Peyer's patch (tissue), 4 donors: ENCODE results near the gene TMEM121.

Experiments used
- POLR2A ChIP-seq, 2 donors: fragments of 450-650 bp; IDR thresholded peaks; one replicate each; pipeline ENCODE4 v1.5.1; 2017; ENCODE audit warnings: antibody characterized with exemption in 2 of 2, mild to moderate bottlenecking in 2 of 2, moderate library complexity in 2 of 2
- TF ChIP-seq, protein P1 (sequence below), 6 experiments: fragments of 450-650 bp in 4 of 6; fragments of 200-600 bp in 2 of 6; sonication (generic) in 1 of 6; IDR thresholded peaks; one replicate each; pipeline ENCODE4 v1.5.1; 2017 to 2019; ENCODE audit warnings: antibody characterized with exemption in 6 of 6, mild to moderate bottlenecking in 3 of 6, moderate library complexity in 1 of 6

- TF ChIP-seq, protein P1, sequence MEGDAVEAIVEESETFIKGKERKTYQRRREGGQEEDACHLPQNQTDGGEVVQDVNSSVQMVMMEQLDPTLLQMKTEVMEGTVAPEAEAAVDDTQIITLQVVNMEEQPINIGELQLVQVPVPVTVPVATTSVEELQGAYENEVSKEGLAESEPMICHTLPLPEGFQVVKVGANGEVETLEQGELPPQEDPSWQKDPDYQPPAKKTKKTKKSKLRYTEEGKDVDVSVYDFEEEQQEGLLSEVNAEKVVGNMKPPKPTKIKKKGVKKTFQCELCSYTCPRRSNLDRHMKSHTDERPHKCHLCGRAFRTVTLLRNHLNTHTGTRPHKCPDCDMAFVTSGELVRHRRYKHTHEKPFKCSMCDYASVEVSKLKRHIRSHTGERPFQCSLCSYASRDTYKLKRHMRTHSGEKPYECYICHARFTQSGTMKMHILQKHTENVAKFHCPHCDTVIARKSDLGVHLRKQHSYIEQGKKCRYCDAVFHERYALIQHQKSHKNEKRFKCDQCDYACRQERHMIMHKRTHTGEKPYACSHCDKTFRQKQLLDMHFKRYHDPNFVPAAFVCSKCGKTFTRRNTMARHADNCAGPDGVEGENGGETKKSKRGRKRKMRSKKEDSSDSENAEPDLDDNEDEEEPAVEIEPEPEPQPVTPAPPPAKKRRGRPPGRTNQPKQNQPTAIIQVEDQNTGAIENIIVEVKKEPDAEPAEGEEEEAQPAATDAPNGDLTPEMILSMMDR (IDR thresholded peaks at IDR 0.05), result peak; percentile 59 to 92 (median 89)
- no peak for TF ChIP-seq POLR2A (IDR thresholded peaks at IDR 0.05)
Measured at GRCh38 chr14:105527826-105528585, 1.6 kb downstream of the TMEM121 start.
